ENCODE data around the gene MMRN2.

DNA sequence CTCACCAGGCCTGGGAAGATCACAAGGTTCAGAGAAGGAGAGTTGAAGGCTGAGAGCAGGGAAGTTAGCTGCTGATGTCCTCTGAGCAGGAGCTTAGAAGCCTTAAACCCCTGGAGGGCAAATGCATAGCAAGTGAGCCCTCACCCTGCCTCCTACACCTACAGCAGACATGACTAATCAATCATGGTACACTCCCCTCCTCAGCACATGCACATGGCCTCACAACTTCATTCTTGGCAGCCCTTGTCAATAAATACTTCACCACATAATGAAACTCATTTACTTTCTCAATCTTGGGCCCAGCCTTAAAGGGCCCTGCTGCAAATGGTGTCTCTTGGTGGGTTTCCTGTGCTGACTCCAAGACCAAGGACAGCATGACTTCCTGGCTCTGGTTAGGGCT lies 12.9 kb downstream of the MMRN2 start:
- TF ChIP-seq, protein P1, sequence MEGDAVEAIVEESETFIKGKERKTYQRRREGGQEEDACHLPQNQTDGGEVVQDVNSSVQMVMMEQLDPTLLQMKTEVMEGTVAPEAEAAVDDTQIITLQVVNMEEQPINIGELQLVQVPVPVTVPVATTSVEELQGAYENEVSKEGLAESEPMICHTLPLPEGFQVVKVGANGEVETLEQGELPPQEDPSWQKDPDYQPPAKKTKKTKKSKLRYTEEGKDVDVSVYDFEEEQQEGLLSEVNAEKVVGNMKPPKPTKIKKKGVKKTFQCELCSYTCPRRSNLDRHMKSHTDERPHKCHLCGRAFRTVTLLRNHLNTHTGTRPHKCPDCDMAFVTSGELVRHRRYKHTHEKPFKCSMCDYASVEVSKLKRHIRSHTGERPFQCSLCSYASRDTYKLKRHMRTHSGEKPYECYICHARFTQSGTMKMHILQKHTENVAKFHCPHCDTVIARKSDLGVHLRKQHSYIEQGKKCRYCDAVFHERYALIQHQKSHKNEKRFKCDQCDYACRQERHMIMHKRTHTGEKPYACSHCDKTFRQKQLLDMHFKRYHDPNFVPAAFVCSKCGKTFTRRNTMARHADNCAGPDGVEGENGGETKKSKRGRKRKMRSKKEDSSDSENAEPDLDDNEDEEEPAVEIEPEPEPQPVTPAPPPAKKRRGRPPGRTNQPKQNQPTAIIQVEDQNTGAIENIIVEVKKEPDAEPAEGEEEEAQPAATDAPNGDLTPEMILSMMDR (IDR thresholded peaks at IDR 0.05) = no peak
- no peak for TF ChIP-seq CBFB (CRISPR knock-in tag; IDR thresholded peaks at IDR 0.05; ENCODE audit: low read depth)
- no peak for TF ChIP-seq GABPB1 (CRISPR knock-in tag; IDR thresholded peaks at IDR 0.05)
